OCI-LY1 (cell line): Measurements from ENCODE around the gene PRRT1.
"Not testable (repeated sequence)": the region's sequence is repeated elsewhere in the genome, so short reads cannot be mapped to it uniquely, and the experiment has no call there.

Source experiments
- H2AFZ ChIP-seq: fragments of 200-600 bp; sonication (generic), shearing (Covaris generic); 2 replicates; pipeline ENCODE4 v1.6.0; 2014; ENCODE audit warnings: antibody characterized with exemption, mild to moderate bottlenecking, low read length
- H3F3A ChIP-seq: fragments of 200-600 bp; sonication (generic), shearing (Covaris generic); 2 replicates; pipeline ENCODE4 v1.6.0; 2014; ENCODE audit warnings: mild to moderate bottlenecking, antibody characterized with exemption, low read length, moderate library complexity; ENCODE audit not compliant: insufficient read depth
- H3K27ac ChIP-seq: fragments of 200-600 bp; sonication (generic); 2 replicates; pipeline ENCODE4 v1.5.1; 2014; ENCODE audit warnings: low read length, mixed run types, mild to moderate bottlenecking, low read depth; ENCODE audit not compliant: poor library complexity, severe bottlenecking
- H3K27me3 ChIP-seq: fragments of 200-600 bp; sonication (generic); 2 replicates; pipeline ENCODE4 v1.6.0; 2014; ENCODE audit warnings: antibody characterized with exemption, mild to moderate bottlenecking, low read length, moderate library complexity; ENCODE audit not compliant: insufficient read depth
- H3K36me3 ChIP-seq: fragments of 200-600 bp; sonication (generic); 2 replicates; pipeline ENCODE4 v1.6.1; 2014; ENCODE audit warnings: mild to moderate bottlenecking, antibody characterized with exemption, low read length, moderate library complexity, mixed read lengths; ENCODE audit not compliant: insufficient read depth
- H3K4me1 ChIP-seq: fragments of 200-600 bp; sonication (generic); 2 replicates; pipeline ENCODE4 v1.5.1; 2014; ENCODE audit warnings: mild to moderate bottlenecking, low read length, moderate library complexity; ENCODE audit not compliant: insufficient read depth, severe bottlenecking
- H3K4me2 ChIP-seq: fragments of 200-600 bp; sonication (generic), shearing (Covaris generic); 2 replicates; pipeline ENCODE4 v1.6.1; 2014; ENCODE audit warnings: low read length
- H3K4me3 ChIP-seq: fragments of 200-600 bp; sonication (generic); 2 replicates; pipeline ENCODE4 v1.5.1; 2014; ENCODE audit warnings: low read length, low read depth, mild to moderate bottlenecking, mixed read lengths; ENCODE audit not compliant: poor library complexity, severe bottlenecking
- H3K79me2 ChIP-seq: fragments of 200-600 bp; shearing (Covaris generic); 2 replicates; pipeline ENCODE4 v1.6.1; 2016; ENCODE audit warnings: mixed run types, low read length, mixed read lengths; ENCODE audit not compliant: insufficient read depth
- H3K9ac ChIP-seq: fragments of 200-600 bp; sonication (generic), shearing (Covaris generic); 2 replicates; pipeline ENCODE4 v1.6.1; 2014; ENCODE audit warnings: mild to moderate bottlenecking, low read length, mixed read lengths
- H3K9me2 ChIP-seq: fragments of 200-600 bp; sonication (generic), shearing (Covaris generic); 2 replicates; pipeline ENCODE4 v1.6.1; 2014; ENCODE audit warnings: low read depth, mild to moderate bottlenecking, low read length, mixed read lengths
- H3K9me3 ChIP-seq: fragments of 200-600 bp; shearing (Covaris generic); 2 replicates; pipeline ENCODE4 v1.6.1; 2014; ENCODE audit warnings: low read length, mixed read lengths
- H4K20me1 ChIP-seq: fragments of 200-600 bp; sonication (generic), shearing (Covaris generic); 2 replicates; pipeline ENCODE4 v1.6.0; 2016; ENCODE audit warnings: mild to moderate bottlenecking, low read length; ENCODE audit not compliant: insufficient read depth
- EZH2 ChIP-seq: fragments of 200-600 bp; sonication (generic), shearing (Covaris generic); IDR thresholded peaks from 2 replicates; pipeline ENCODE4 v1.8.0; 2017; ENCODE audit warnings: borderline replicate concordance, mixed run types, mild to moderate bottlenecking, antibody characterized with exemption, low read length, moderate library complexity, mixed read lengths
- TF ChIP-seq, protein P1 (sequence below): fragments of 200-600 bp; sonication (generic), shearing (Covaris generic); IDR thresholded peaks from 2 replicates; pipeline ENCODE4 v1.5.1; 2017; ENCODE audit warnings: mild to moderate bottlenecking, antibody characterized with exemption, low read length, moderate library complexity, mixed read lengths

The PRRT1 gene

DNA sequence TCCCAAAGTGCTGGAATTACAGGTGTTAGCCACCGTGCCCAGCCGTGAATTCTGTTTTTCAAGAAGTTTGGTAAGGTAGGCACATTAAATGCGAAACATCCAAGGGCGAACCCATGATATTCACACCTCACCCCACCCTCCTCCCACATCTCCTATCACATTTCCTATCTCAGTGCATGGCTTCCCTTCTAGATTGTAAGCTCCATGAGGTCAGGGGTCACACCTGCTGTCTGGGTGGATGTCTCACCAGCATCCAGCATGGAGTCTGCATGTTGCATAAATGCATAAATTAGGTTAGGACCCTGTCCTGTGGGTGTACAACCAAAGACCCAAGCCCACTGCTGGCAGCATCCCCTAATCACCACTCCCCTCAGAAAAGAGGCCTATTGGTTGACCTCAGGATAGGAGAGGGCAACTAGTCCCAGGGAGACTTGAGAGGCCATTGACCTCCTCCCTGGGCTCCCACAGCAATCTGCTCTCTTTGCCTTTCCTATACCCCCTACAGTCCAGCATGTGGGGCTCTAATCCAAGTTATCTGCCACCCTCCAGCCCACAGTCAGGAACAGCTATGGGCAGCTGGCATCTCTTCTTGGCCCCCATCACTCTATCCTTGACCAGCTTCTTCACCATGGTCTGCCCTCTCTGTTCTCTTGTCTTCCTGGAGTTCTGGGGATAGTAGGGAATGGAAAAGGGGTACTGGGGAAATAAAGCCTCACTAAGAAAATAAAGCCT, 4.2 kb downstream of the PRRT1 start:
- no peak overlapping the region for H3K4me2 ChIP-seq
- no peak overlapping the region for H3K9ac ChIP-seq
- no peaks in the 10 kb centered on the region for H3K9me2 ChIP-seq
- H4K20me1 ChIP-seq: no peaks in the 10 kb centered on the region
- no peaks in the 10 kb centered on the region for H3K79me2 ChIP-seq
- no peaks in the 10 kb centered on the region for H3F3A ChIP-seq
- no peak overlapping the region for H3K4me3 ChIP-seq
- H3K27ac ChIP-seq: no peak overlapping the region
- no peak overlapping the region for H2AFZ ChIP-seq
- H3K9me3 ChIP-seq: no peaks in the 10 kb centered on the region
- no peaks in the 10 kb centered on the region for H3K36me3 ChIP-seq
- no peaks in the 10 kb centered on the region; the same call in 1 of the 2 replicates for H3K27me3 ChIP-seq
- TF ChIP-seq, protein P1, sequence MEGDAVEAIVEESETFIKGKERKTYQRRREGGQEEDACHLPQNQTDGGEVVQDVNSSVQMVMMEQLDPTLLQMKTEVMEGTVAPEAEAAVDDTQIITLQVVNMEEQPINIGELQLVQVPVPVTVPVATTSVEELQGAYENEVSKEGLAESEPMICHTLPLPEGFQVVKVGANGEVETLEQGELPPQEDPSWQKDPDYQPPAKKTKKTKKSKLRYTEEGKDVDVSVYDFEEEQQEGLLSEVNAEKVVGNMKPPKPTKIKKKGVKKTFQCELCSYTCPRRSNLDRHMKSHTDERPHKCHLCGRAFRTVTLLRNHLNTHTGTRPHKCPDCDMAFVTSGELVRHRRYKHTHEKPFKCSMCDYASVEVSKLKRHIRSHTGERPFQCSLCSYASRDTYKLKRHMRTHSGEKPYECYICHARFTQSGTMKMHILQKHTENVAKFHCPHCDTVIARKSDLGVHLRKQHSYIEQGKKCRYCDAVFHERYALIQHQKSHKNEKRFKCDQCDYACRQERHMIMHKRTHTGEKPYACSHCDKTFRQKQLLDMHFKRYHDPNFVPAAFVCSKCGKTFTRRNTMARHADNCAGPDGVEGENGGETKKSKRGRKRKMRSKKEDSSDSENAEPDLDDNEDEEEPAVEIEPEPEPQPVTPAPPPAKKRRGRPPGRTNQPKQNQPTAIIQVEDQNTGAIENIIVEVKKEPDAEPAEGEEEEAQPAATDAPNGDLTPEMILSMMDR: no peak
- TF ChIP-seq EZH2: no peak
- H3K4me1 ChIP-seq: no peaks in the 10 kb centered on the region

DNA sequence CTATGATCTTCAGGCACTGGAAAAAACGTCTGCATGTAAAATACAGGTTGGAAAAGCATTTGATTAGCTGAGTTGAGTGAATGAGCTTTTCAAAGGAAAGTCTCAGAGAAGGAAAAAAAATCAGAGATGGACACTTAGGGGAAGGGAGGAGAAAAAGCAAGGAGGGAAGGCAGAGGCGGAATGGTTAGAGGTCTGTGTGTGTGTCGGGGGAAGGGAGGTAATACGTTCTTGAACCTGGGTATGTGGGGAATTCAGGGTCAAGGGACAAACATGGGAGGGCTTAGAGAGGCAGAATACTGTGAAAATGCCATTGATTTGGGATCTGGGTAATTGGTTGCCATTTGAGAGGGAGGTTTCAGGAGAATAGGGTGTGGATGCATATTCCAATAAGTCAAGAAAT, 5.1 kb downstream of the PRRT1 start:
- TF ChIP-seq, protein P1: no peak
- no peak for TF ChIP-seq EZH2
- H3K9me2 ChIP-seq: no peaks in the 10 kb centered on the region
- no peaks in the 10 kb centered on the region for H4K20me1 ChIP-seq
- H3K9me3 ChIP-seq: no peaks in the 10 kb centered on the region
- no peaks in the 10 kb centered on the region for H3K36me3 ChIP-seq
- H3K4me2 ChIP-seq: no peak overlapping the region
- H3K27ac ChIP-seq: no peak overlapping the region
- no peaks in the 10 kb centered on the region for H3F3A ChIP-seq
- H3K79me2 ChIP-seq: no peaks in the 10 kb centered on the region
- H3K27me3 ChIP-seq: no peaks in the 10 kb centered on the region; the same call in 1 of the 2 replicates
- no peak overlapping the region for H3K4me3 ChIP-seq
- H3K4me1 ChIP-seq: no peaks in the 10 kb centered on the region
- no peak overlapping the region for H2AFZ ChIP-seq
- no peak overlapping the region for H3K9ac ChIP-seq

DNA sequence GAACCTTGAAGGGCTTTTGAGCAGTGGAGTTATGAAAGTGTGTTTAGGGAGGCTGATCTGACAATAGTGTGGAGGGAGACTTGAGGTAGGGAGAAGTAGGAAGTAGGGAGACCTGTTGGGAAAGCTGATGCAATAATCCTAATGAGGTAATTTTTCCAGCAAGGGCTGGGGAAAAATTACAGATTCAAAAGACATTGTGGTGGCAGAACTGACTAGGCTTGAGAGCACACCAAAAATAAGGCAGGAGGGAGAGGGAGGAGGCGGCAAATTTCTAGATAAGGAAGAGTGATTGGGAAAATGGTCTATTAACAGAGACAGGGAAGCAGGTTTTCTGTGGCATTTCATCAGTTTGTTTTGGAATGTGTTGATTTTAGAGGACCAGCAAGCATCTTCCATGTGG, 5.5 kb downstream of the PRRT1 start:
- Histone ChIP-seq H2AFZ (no peak overlapping the region), H3K4me1 (no peaks in the 10 kb centered on the region), H3K27ac (no peak overlapping the region), H3K9me2 (no peaks in the 10 kb centered on the region), H3K4me2 (no peak overlapping the region), H3K36me3 (no peaks in the 10 kb centered on the region), H4K20me1 (no peaks in the 10 kb centered on the region), H3K9me3 (no peaks in the 10 kb centered on the region), H3K4me3 (no peak overlapping the region), H3K9ac (no peak overlapping the region), H3K27me3 (no peaks in the 10 kb centered on the region; the same call in 1 of the 2 replicates), H3F3A (no peaks in the 10 kb centered on the region), H3K79me2 (no peaks in the 10 kb centered on the region)
- TF ChIP-seq, protein P1: no peak
- no peak for TF ChIP-seq EZH2

DNA sequence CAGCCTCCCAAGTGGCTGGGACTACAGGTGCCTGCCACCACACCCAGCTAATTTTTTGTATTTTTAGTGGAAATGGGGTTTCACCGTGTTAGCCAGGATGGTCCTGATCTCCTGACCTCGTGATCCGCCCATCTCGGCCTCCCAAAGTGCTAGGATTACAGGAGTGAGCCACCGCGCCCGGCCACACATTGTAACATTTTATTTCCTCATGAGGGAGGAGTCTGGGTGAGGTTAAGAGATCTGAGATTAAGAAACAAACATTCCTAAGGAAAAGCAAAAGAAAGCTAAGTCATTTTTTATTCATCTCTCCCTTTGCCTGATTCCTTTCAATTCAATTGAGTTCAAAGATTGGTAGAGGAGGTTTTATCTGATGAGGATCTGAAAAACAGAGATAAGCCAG, 7.5 kb downstream of the PRRT1 start:
- not testable (repeated sequence) for H3K9ac ChIP-seq, H3K9me3 ChIP-seq, H3K36me3 ChIP-seq, H3K27ac ChIP-seq, H4K20me1 ChIP-seq, H3K9me2 ChIP-seq, H2AFZ ChIP-seq, H3K4me3 ChIP-seq, H3K27me3 ChIP-seq, H3K4me1 ChIP-seq, H3F3A ChIP-seq, H3K79me2 ChIP-seq, H3K4me2 ChIP-seq
